Measurements from ENCODE around the gene CD55. TPM values are rescaled to one million over a fixed set of nuclear protein-coding genes. Genes with fewer than 3 reads are reported as not detected.

The CD55 gene
- total RNA-seq, 3 donors from 2014 or later (not counting 1 experiment from before 2014, with no cell fraction given), result 80.7 to 138 (median 113) TPM

DNA sequence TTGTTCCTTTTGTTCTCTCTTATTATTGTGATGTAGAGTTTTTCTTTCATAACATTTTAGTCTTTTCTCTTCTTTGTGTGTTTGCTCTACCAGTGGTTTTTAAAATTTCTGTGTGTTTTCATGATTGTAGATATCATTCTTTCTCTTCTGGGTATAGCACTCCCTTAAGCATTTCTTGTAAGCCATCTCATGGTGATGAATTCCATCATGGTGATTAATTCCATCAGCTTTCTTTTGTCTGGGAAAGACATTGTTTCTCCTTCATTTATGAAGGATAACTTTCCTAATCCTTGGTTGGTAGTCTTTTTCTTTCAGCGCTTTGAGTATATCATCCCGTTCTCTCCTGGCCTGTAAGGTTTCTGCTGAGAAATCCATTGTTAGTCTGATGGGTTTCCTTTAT, 22.7 kb downstream of the CD55 start:
- Histone ChIP-seq H3K4me3 (ENCODE audit: low read length) (no peak overlapping the region), H3K27ac (ENCODE audit: low read length) (no peak overlapping the region), H3K36me3 (ENCODE audit: control insufficient read depth, insufficient read depth, low read length) (peaks cover 48% of the 10 kb centered on the region), H3K4me1 (ENCODE audit: control insufficient read depth, insufficient read depth, low read length) (peaks cover 22% of the 10 kb centered on the region), H3K9me3 (ENCODE audit: control insufficient read depth, insufficient read depth, low read length) (no peaks in the 10 kb centered on the region), H3K27me3 (ENCODE audit: control insufficient read depth, insufficient read depth, low read length) (no peaks in the 10 kb centered on the region)
- H3K36me3 Mint-ChIP-seq, result peaks cover 21% of the 10 kb centered on the region
- WGBS (ENCODE audit: insufficient coverage), result 100% methylated on average over 2 of the region's 2 CpGs
- DNase-seq, result no peak
- H3K4me3 Mint-ChIP-seq, result no peak overlapping the region
- no peaks in the 10 kb centered on the region for H3K9me3 Mint-ChIP-seq
- intact Hi-C loops (cut with micrococcal nuclease), result no loop called here
- peak overlapping the region in 1 of 2 donors; percentile 14 for H3K27ac Mint-ChIP-seq
- TF ChIP-seq, protein P1, sequence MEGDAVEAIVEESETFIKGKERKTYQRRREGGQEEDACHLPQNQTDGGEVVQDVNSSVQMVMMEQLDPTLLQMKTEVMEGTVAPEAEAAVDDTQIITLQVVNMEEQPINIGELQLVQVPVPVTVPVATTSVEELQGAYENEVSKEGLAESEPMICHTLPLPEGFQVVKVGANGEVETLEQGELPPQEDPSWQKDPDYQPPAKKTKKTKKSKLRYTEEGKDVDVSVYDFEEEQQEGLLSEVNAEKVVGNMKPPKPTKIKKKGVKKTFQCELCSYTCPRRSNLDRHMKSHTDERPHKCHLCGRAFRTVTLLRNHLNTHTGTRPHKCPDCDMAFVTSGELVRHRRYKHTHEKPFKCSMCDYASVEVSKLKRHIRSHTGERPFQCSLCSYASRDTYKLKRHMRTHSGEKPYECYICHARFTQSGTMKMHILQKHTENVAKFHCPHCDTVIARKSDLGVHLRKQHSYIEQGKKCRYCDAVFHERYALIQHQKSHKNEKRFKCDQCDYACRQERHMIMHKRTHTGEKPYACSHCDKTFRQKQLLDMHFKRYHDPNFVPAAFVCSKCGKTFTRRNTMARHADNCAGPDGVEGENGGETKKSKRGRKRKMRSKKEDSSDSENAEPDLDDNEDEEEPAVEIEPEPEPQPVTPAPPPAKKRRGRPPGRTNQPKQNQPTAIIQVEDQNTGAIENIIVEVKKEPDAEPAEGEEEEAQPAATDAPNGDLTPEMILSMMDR (IDR thresholded peaks at IDR 0.05), result no peak
- no peak for ATAC-seq
- peaks cover 56 to 57% of the 10 kb centered on the region in 2 donors for H3K4me1 Mint-ChIP-seq
- H3K27me3 Mint-ChIP-seq (ENCODE audit: low read depth in 2 of 2), result no peaks in the 10 kb centered on the region

DNA sequence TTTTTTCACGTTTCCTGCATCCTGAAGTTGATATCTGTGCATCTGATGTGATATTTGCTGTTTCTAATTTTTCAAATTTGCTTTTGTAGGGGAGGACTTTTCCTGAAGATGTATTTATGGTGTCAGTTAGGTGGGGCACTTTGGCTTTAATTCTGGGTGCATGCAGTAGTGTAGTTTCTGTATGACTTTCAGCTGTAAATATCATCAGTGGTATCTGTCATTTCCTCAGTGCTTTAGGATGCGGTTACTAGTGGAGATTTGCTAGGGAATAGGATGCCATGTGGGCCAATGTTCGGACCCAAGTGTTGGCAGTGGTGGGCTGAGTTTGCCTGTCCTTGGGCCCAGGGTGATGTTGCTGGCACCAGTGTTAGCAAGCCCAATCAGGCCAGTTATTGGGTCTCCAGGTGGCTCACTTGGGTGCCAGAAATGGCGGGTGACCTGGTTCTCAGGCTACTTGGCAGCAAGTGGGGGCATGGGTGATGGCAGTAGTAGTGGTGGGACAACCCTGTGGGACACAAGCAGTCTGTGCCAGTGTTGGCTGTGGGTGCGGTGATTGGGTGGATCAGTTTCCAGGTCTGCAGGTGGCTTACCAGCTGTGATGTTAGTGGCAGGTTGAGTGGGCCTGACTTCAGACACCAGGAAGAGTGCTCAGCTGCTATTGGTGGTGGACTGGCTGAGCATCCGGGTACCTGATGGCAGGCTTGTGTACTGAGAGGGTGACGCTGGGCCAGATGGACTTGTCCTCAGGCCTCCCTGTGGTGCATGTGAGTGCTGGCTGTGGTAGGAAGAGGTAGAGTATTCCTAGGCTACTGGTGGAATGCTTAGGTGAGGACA, 24.4 kb downstream of the CD55 start:
- H3K9me3 ChIP-seq (ENCODE audit: control insufficient read depth, insufficient read depth, low read length), result no peaks in the 10 kb centered on the region
- peaks cover 22% of the 10 kb centered on the region for H3K4me1 ChIP-seq (ENCODE audit: control insufficient read depth, insufficient read depth, low read length)
- H3K36me3 ChIP-seq (ENCODE audit: control insufficient read depth, insufficient read depth, low read length), result peaks cover 37% of the 10 kb centered on the region
- no peaks in the 10 kb centered on the region for H3K27me3 ChIP-seq (ENCODE audit: control insufficient read depth, insufficient read depth, low read length)
- ATAC-seq (peak in 1 of 3 donors; percentile 17), DNase-seq (no peak)
- intact Hi-C loops (cut with micrococcal nuclease), result no loop called here
- Mint-ChIP-seq H3K36me3 (peaks cover 23% of the 10 kb centered on the region), H3K4me3 (no peak overlapping the region), H3K4me1 (peaks cover 68 to 73% of the 10 kb centered on the region in 2 donors), H3K27me3 (ENCODE audit: low read depth in 2 of 2) (no peaks in the 10 kb centered on the region), H3K27ac (peak overlapping the region; percentile 30 to 50), H3K9me3 (peaks cover 0 to 3% of the 10 kb centered on the region in 2 donors)
- WGBS (ENCODE audit: insufficient coverage), result 83% methylated on average over 7 of the region's 7 CpGs
- H3K27ac ChIP-seq (ENCODE audit: low read length), result no peak overlapping the region
- no peak overlapping the region for H3K4me3 ChIP-seq (ENCODE audit: low read length)
- TF ChIP-seq, protein P1 (IDR thresholded peaks at IDR 0.05), result no peak

DNA sequence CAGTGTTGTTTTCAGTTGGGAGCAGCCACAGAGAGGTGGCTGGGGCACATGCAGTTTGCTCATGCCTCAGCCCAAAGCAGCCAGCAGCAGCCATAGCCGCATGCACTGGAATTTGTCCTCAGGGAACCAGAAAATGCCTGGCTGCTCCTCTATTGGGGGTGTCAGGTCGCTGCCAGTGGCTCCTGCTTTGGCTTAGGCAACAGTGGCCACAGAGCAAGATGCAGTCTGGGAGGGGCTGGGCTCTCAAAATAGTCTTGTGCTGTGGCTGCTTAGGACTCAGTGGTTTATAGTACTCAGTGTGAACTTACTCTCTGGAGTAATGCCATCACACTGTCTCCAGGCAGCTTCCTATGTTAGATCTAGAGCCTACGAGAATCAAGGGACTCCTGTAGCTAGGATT, 25.0 kb downstream of the CD55 start:
- peaks cover 0 to 3% of the 10 kb centered on the region in 2 donors for H3K9me3 Mint-ChIP-seq
- Histone ChIP-seq H3K27ac (ENCODE audit: low read length) (no peak overlapping the region), H3K4me3 (ENCODE audit: low read length) (no peak overlapping the region), H3K4me1 (ENCODE audit: control insufficient read depth, insufficient read depth, low read length) (peaks cover 22% of the 10 kb centered on the region), H3K27me3 (ENCODE audit: control insufficient read depth, insufficient read depth, low read length) (no peaks in the 10 kb centered on the region), H3K36me3 (ENCODE audit: control insufficient read depth, insufficient read depth, low read length) (peaks cover 32% of the 10 kb centered on the region), H3K9me3 (ENCODE audit: control insufficient read depth, insufficient read depth, low read length) (no peaks in the 10 kb centered on the region)
- WGBS (ENCODE audit: insufficient coverage), result 67% methylated on average over 3 of the region's 3 CpGs
- peaks cover 22% of the 10 kb centered on the region for H3K36me3 Mint-ChIP-seq
- peaks cover 68 to 75% of the 10 kb centered on the region in 2 donors for H3K4me1 Mint-ChIP-seq
- H3K27me3 Mint-ChIP-seq (ENCODE audit: low read depth in 2 of 2), result no peaks in the 10 kb centered on the region
- TF ChIP-seq, protein P1 (IDR thresholded peaks at IDR 0.05), result no peak
- DNase-seq (no peak), ATAC-seq (peak; percentile 49 to 80 (median 68))
- H3K4me3 Mint-ChIP-seq, result no peak overlapping the region
- H3K27ac Mint-ChIP-seq, result peak overlapping the region in 1 of 2 donors; percentile 30
- intact Hi-C loops (cut with micrococcal nuclease), result no loop called here
